ENCODE data around the gene A2ML1.
A peak's percentile ranks its signal among the peaks of the same experiment; 100 is the strongest.
"Not testable (repeated sequence)": the region's sequence is repeated elsewhere in the genome, so short reads cannot be mapped to it uniquely, and the experiment has no call there.

A2ML1 gene

GRCh38 chr12:8819666-8819980 is 2.8 kb upstream of the A2ML1 start:
- H3K27ac ChIP-seq = no peak overlapping the region

GRCh38 chr12:8820676-8821407 is 1.6 kb upstream of the A2ML1 start:
- not testable (repeated sequence) for H2AFZ ChIP-seq (ENCODE audit: low read depth); H3K79me2 ChIP-seq (ENCODE audit: insufficient read depth, low read depth); H3K27ac ChIP-seq; H3K36me3 ChIP-seq (ENCODE audit: insufficient read depth); H3K27me3 ChIP-seq (ENCODE audit: insufficient read depth, low read depth); H3K4me1 ChIP-seq (ENCODE audit: low read depth, poor library complexity, severe bottlenecking); H3K4me2 ChIP-seq; H4K20me1 ChIP-seq (ENCODE audit: insufficient read depth); H3K9ac ChIP-seq; H3K4me3 ChIP-seq (IDR thresholded peaks at IDR 0.05; ENCODE audit: insufficient read depth, low read depth, low read length)

More at GRCh38 chr12:8819666-8819980, 2.8 kb upstream of the A2ML1 start:
- Histone ChIP-seq H3K27me3 (ENCODE audit: insufficient read depth, low read depth) (no peaks in the 10 kb centered on the region), H3K79me2 (ENCODE audit: insufficient read depth, low read depth) (no peaks in the 10 kb centered on the region), H3K36me3 (ENCODE audit: insufficient read depth) (no peaks in the 10 kb centered on the region), H2AFZ (ENCODE audit: low read depth) (no peak overlapping the region), H4K20me1 (ENCODE audit: insufficient read depth) (no peaks in the 10 kb centered on the region), H3K9ac (no peak overlapping the region), H3K4me2 (no peak overlapping the region), H3K4me1 (ENCODE audit: low read depth, poor library complexity, severe bottlenecking) (no peaks in the 10 kb centered on the region), H3K4me3 (IDR thresholded peaks at IDR 0.05; ENCODE audit: insufficient read depth, low read depth, low read length) (no peak overlapping the region)
- TF ChIP-seq CTCF (conservative IDR thresholded peaks at IDR 0.05; ENCODE audit: low read depth, low read length) = no peak

GRCh38 chr12:8821591-8821990 is 830 bp upstream of the A2ML1 start:
- Histone ChIP-seq H3K36me3 (ENCODE audit: insufficient read depth) (no peaks in the 10 kb centered on the region), H4K20me1 (ENCODE audit: insufficient read depth) (no peaks in the 10 kb centered on the region), H3K27ac (no peak overlapping the region), H3K79me2 (ENCODE audit: insufficient read depth, low read depth) (no peaks in the 10 kb centered on the region), H3K27me3 (ENCODE audit: insufficient read depth, low read depth) (no peaks in the 10 kb centered on the region), H3K4me2 (no peak overlapping the region), H2AFZ (ENCODE audit: low read depth) (no peak overlapping the region), H3K4me1 (ENCODE audit: low read depth, poor library complexity, severe bottlenecking) (no peaks in the 10 kb centered on the region), H3K9ac (no peak overlapping the region), H3K4me3 (IDR thresholded peaks at IDR 0.05; ENCODE audit: insufficient read depth, low read depth, low read length) (no peak overlapping the region)
- no peak for TF ChIP-seq CTCF (conservative IDR thresholded peaks at IDR 0.05; ENCODE audit: low read depth, low read length)

- no peak overlapping the region for H2AFZ ChIP-seq (ENCODE audit: low read depth)
- no peaks in the 10 kb centered on the region for H3K36me3 ChIP-seq (ENCODE audit: insufficient read depth)
- no peak overlapping the region for H3K9ac ChIP-seq
- H3K4me1 ChIP-seq (ENCODE audit: low read depth, poor library complexity, severe bottlenecking) = no peaks in the 10 kb centered on the region
- peak; percentile 28 for TF ChIP-seq CTCF (conservative IDR thresholded peaks at IDR 0.05; ENCODE audit: low read depth, low read length)
- no peaks in the 10 kb centered on the region for H3K27me3 ChIP-seq (ENCODE audit: insufficient read depth, low read depth)
- H4K20me1 ChIP-seq (ENCODE audit: insufficient read depth) = no peaks in the 10 kb centered on the region
- no peak overlapping the region for H3K4me3 ChIP-seq (IDR thresholded peaks at IDR 0.05; ENCODE audit: insufficient read depth, low read depth, low read length)
- no peak overlapping the region for H3K27ac ChIP-seq
- H3K4me2 ChIP-seq = no peak overlapping the region
- H3K79me2 ChIP-seq (ENCODE audit: insufficient read depth, low read depth) = no peaks in the 10 kb centered on the region
Observed at GRCh38 chr12:8823565-8824300, 1.3 kb downstream of the A2ML1 start.

All from KMS-11 (cell line).